DMS153 (cell line): ENCODE results near the gene TMEM141.

ENCODE experiments used
- DNase-seq: peaks from one replicate; lab custom pipeline; 2025; lab: John Stamatoyannopoulos, UW

TMEM141 gene

DNA sequence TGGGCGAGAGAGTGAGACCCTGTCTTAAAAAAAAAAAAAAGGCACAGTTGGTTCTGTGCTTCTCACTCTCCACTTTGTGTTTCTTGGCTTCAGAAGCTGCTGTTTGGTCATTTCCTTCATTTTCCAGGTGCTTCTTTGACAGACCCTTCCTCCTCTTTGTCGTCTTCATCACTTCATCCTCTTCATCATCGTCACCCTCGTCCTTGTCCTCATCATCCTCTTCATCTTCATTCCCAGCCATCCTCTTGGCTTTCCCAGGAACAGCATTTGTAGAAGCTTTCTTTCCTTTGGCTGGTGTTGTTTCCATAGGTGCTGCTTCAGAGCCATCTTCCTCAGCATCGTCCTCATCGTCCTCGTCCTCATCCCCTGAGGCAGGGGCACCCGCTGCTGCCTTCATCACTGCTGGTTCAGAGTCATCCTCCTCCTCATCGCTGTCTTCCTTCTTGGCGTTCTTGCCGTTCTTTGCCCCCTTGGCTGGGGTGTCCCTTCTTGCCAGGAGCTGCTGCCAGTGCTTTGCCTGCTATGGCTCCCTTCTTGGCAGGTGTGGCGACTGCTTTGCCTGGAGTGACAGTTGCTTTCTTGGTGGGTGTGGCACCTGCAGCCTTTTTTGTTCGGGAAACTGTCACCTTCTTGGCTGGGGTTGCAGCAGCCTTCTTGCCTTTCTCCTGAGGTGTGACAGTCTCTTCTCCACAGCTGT, 23.7 kb downstream of the TMEM141 start:
- DNase-seq, result no peak

DNA sequence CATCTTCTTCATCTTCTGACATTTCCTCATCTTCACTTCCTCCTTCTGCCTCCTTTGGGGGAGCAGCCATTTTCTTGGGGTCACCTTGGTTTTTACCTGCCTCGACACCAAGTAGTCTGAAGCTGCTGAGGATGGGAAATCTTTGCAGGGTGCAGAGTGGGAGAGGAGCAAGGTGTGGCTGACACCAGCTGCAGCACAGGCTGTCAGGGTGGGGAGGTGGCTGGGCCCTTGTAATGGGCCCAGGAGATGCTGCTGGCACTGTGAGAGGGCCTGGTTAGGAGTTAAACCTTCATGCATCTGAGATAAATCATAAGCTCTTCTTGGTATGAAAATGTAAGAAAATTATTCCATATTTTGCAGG, 24.3 kb downstream of the TMEM141 start:
- no peak for DNase-seq

DNA sequence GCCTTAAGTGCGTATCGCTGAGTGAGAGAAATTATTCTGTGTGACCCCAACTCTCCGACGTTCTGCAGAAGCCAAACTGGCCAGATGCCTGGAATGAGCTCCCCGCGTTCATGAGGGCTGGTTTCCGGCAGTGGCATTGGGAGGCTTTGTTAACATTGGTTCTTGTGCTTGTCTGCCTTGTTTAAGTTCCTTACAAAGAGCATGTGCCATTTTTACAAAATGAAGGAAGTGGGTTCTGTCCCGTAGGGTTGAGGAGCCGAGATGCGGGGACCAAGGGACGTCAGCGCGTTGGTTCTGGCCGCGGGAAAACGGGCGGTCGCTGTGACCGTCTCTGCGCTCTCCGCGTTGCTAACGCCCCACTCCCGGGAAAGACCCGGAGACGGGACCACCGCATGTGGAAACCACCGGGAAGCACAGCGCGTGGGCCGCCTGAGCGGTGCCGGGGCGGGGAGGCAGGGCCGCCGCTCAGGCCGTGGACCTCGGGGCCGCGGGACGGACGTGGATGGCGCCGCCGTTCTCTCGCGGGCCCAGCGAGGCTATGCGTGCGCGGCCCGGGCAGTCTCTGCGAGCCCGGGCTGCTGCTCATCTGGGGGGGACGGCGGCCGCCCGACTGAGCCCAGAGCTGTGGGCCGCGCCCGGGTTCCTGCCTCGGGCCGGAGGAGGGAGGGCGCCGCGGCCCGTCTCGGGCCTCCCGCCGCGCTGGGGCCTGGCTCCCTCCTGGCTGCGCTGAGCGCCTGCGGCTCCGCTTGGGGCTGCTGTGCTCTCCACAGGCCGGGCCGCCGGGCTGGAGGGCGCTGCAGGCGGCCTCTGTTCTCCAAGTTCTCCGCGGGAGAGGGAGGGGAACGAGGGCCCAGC, 30.1 kb downstream of the TMEM141 start:
- DNase-seq, result no peak

DNA sequence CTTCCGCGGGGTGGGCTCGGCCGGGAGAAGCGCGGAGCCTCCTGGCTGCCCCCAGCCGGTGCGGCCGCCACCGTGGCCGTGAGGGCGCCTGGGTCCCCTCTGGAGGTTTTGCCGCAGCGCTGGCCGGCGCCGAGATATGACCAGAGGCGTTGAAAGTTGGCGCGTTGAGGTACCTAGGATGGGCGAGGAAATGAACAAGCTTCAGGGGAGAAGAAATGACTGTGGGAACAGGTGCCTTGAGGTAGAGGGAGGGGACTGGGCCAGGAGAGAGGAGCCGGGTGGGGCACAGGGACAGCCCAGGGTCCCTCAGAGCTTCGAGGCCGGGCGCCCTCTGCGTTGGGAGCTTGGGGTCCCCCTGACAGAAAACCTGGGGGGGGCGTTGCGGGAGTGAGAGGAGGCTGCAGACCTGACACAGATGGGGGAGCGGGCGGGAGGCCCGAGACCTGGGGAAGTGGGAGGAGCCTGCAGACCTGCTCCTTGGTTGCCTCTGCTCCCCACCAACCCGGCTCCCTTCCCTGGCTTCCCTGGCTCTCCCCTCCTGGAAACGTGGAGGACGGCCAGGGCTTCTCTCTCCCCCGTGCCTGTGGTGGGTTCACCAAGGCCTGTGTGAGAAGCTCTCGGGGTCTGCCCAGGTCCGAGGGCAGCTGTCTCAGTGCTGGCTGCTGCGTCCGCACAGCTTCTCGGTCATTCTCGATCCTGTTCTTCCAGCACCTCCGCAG, 30.8 kb downstream of the TMEM141 start:
- DNase-seq, result no peak

DNA sequence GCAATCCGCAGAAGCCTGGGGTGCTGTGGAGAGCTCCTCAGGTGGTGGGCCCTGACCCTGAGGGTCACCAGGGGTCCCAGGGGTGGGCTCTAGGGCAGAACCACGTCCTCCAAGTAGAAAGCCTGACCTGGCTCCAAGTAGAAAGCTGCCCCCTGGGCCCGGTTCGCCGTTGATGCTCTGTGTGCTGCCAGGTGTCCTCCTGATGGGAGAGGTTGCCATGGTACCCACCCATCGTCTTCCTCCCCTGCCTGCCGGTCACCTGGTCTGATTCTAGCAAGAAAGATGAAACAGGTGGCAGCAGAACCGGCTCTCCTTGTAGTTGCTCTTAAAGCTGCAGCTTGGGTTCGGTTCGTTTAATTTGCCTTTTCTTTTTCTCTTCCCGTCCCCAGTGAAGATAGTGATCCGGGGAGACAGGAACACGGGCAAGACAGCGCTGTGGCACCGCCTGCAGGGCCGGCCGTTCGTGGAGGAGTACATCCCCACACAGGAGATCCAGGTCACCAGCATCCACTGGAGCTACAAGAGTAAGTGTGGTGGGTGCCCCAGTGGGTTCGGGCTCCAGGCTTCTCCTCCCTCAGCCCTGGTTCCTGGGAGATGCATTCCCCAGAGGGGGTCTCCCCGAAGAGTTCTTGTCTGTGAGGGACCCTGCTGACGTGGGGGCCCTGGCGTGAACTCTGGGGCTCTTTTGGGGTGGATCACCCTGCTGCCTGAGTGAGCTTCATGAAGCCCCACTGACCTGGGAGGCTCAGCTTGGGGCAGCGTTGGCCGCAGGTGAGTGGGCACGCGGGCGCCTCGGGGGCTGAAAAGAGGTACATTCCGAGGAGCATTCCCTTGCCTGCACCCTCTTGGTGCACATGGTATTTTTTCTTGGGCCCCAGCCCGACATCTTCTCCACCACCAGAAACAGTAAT, 32.2 kb downstream of the TMEM141 start:
- no peak for DNase-seq

DNA sequence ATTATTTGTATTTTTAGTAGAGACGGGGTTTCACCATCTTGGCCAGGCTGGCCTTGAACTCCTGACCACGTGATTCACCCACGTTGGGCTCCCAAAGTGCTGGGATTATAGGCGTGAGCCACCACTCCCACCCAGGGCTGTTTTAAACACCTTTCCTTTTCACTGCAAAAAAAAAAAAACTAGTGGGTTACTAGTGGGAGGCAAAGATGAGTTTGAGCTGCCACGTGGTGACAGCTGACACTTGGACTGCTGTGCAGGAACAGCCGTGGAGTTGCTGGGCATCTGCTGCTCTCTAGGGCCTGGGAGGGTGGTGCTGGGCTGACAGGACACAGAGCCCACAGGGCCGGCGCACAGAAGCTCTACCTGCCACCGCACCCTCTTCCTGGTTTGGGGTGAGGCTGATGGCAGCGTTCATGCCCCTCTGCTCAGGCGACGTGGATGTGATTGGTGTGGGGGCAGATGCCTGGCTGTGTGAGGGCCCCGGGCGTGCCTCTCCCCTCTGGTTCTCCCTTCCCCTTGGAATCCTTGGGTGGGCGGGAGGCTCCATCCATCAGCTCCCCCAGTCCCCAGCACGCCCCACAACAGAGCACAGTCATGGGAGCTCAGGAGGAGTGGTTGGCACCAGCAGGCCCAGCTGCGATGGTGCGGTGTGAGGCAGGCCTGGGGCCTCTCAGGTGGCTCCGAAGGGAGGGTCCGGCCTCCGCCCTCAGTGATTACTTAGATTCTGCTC, 33.5 kb downstream of the TMEM141 start:
- DNase-seq, result no peak

DNA sequence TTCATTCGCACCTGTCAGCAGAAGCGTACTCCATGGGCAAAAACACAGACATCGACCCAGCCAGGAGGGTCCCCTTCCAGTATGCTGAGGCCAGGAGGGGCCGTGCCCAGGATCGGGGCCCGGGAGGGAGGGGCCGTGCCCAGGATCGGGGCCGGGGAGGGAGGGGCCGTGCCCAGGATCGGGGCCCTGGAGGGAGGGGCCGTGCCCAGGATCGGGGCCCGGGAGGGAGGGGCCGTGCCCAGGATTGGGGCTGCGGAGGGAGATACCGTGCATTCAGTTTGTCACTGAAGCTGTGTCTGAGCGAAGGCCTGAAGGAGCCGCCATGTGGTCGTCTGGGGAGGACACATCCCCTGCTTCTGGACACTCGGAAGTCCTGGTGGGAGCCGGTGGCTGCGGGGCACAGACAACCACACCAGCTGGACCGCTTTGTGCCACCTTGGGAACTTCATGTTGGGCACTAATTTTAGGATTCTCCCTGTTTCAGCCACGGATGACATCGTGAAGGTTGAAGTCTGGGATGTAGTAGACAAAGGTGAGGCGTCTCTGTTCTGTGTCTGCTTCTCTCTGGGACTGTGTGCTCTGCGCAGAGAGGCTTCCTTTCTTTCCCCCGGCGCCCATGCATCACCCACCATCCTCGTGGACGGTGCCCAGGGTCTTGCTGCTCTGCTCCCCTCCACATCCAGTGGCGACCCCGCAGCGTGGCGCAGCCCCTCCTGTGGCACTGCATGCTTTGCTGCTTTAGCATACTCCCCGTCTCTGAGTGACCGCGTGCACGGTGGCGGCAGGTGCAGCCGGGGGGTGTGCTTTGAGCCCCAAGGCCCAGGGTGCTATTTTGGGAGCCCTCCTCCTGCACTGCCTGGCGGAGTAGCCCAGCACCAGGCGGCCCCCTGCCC, 34.4 kb downstream of the TMEM141 start:
- no peak for DNase-seq

DNA sequence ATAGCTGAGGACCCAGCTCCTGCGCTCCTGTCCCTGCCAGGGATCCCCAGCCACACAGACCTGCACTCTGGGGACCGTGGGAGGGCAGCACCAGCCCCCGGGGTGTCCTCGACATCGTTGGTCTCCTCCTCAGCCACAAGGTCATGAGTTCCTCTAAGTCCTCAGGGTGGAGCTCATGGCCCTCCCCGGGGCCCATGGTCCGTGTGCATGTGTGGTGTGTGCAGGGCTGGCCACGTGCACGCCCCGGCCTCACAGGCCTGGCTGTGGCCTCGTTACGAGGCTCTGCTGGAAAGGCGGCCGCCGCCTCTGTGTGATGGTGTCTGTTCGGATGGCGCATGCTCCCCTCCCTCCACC, 35.0 kb downstream of the TMEM141 start:
- no peak for DNase-seq

DNA sequence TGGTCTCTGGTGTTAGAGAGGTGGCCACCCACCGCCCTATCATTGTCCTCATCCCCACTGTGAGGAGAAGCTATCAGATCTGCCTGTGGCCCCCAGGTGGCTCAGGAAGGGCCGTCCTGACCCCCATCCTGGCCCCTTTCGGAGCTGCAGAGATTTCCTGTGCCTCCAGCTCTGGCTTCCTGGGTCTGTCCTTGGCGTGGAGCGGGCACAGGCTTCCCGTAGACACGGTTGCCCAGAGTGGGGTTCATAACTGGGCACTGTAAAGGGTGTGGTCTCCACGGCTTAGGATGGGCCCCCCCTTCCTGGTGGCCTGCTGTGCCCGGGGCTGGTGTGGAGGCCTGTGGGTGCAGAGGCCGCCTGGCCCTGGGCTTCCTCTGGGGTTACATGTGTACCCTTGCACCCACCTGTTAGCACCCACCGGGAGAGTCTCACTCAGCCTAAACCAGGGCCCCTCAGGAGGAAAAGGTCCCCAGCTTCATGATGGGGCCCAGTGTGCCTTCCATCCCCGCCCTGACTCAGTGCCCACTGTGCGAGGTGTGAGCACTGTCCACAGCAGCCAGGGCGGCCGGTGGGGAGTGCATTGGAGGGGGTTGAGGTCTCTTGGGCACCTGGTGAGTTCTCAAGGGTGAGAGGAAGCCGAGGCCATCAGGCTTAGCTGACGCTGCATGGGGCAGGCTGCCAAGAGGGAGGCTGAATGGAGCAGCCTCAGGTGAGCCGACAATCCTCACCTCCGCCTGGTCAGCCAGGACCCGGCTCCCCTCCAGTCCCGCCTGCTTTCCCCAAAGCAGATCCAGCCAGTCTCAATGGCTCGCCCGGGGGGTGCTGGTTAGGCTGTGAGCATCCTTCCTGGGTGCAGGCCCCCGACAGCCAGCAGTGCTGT, 35.8 kb downstream of the TMEM141 start:
- no peak for DNase-seq

DNA sequence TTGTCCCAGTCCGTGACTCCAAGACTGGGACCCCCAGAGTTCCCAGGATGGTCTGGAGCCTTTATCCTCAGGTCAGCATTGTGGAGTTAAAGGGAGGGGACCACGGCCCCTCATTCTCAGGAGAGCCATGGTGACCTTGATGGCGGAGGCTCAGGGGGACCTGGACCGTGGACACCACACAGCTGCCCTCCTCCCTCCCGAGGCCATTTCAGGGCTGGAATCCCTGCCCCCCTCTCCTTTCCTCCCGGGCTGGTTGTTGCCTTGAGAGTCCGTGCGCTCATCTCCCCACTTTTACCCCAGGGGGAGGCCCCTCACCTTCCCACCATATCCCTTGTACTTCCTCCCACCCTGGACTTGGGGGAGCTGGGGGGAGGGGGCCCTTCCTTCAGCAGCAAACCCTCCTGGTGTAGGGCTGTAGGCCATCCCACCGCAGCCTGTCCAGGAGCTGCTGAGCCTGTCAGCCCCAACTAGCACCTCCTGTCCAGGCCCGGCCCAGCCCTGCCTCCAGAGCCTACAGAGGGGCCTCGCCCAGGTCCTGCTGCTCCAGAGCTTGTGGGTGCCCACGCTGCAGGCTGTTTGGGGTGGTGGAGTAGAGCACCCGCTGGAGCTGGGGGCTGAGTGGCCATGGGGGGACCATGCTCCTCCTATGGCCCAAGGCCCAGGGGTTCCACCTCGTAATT, 36.8 kb downstream of the TMEM141 start:
- no peak for DNase-seq

DNA sequence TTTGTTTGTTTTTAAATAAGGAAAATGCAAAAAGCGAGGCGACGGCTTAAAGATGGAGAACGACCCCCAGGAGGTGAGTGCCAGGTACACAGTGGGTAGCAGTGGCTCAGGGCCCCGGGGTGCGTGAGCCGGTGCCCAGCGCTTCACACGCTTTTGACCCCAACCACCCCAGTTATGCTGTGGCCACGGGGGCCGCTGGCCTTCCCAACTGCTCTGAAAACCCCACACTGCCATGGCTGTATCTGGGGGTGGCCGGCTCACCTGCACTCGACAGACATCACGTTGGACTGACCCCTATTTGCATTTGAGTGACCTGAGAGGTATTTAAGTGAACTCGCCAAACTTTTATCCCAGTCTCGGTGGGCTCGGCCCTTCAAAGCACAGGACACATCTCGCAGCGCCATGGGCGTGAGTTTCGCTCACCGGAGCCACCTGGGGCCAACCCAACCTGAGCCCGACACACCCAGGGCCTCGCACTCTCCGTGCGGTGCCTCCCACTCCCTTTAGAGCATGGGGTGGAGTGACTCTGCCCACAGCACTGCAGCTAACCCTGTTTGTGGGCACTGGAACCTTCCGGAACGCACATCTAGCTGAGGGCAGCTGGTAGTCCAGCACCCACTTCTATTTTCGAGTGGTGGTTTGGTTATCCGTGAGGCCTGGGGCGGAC, 37.5 kb downstream of the TMEM141 start:
- no peak for DNase-seq

DNA sequence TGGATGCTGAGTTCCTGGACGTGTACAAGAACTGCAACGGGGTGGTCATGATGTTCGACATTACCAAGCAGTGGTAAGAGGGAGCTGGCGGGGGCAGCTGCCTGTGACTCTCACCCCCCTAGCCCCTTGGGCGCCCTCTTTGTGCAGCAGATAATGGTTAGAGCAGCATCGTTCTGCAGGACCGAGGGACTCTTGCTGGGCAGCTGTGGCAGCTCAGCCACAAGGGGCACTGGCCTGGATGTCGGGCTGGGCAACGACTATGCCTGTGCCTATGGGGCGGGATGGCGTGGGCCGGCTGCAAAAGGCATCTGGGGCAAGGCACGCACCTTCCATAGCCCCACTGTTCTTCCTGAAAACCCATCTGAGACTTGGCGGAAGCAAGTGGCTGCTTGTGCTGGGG, 38.3 kb downstream of the TMEM141 start:
- no peak for DNase-seq

DNA sequence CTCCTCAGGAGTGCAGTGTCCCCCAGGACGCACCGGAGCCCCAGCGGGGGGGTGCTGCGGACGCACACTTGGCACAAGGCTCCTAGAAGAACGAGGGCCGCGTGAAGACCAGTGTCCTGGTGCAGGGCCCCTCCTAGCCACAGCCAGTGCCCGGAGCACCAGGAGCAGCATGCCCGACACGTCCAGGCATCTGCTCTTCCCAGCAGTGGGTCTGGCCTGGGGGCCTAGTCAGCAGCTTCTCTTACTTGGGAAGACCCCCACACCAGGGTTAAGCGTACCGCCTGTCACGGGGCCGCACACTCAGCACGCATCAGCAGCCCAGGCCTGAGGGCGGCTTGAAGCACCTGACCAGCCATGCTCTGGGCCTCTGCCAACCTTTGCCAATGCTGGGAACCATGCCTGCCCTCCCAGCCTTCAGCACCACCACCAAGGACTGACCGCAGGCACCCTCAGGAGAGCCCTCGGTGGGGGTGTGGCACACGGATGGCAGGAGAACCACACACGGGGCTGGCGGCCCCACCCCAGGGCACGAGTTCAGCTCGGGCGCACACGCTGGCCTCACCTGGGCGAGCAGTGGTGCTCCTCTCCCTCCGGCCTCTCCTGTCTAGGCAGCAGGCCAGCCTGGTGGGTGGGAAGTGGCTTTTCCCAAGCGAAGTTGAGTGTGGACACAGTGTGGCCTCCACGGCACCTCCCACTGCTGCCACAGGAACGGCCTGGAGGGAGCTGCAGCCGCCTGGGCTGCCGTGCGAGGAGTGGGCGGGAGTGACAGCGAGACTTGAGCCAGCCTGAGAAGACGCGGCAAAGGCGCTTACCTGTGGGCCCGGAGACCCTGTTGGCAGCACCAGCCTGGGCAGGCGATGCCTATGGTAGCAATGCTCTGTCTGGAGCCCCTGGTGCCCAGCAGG, 39.1 kb downstream of the TMEM141 start:
- no peak for DNase-seq

DNA sequence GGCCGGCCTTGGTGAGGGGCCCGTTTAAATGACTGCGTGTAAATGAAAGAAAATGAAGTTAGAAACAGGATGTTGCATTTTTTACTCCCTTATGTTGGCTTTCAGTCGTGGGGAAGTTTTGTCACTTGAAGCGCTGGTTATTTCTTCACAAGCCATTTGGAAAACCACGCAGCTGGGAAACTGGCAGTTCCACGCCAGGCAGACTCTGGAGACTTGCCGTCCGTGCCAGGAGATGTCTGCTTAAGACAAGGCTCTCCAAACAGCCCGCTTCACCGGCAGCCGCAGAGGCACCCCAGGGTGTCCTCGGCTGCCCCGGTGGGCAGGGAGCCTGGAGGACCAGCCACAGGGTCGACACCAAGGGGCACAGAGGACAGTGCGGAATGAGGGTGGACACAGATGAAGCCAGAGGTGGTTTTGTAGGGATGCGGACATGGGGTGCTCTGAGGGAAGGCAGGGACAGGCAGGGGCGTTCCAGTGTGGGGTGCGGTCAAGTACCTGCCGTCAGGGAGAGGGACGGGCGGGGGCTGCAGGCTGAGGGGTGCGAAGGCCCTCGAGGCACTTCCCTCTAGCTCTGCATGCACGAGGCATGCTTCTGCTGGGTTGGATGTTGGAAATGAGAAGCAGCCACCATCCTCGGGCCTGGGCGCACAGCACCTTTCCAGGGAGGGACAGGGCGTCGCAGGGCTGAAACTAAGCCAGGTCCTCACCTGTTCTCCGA, 40.0 kb downstream of the TMEM141 start:
- DNase-seq, result no peak

DNA sequence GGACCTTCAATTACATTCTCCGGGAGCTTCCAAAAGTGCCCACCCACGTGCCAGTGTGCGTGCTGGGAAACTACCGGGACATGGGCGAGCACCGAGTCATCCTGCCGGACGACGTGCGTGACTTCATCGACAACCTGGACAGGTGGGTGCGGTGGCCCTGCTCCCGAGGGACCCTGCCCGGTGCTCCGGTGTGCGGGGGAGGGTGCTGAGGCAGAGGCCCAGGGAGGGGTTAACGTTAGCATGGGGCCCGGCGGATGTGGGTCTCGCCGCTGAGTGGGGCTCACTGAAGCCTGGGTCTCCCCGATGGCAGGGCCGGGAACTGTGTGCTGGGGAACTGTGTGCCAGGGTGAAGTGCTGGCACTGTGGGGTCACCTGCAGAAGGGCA, 40.6 kb downstream of the TMEM141 start:
- no peak for DNase-seq

DNA sequence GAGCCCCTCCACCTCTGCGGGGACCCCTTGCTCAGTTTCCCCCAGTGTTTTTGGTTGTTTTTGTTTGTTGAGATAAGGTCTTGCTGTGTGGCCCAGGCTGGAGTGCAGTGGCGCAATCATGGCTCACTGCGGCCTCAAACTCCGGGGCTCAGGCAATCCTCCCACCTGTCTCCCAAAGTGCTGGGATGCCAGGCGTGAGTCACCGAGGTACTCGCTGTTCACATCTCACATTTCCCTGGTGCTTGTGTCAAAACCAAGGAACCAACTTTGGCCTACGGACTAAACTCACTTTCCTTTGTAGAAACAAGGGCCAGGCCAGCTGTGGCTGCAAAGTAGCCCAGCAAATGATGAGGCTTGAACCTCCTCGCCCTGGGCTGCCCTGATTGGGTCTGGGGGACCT, 41.4 kb downstream of the TMEM141 start:
- no peak for DNase-seq
